Transverse colon (tissue), 4 donors: ENCODE data around the gene FAM241A. TPM values are rescaled to one million over a fixed set of nuclear protein-coding genes. Genes with fewer than 3 reads are reported as not detected.

Experiments
- DNase-seq: peaks from one replicate; pipeline ENCODE4 v3.0.0-alpha.2; 2019
- H3K27ac ChIP-seq, 4 donors: fragments of 200-600 bp; sonication (generic); 2 replicates each; pipeline ENCODE4 v1.5.1; 2016 to 2018; ENCODE audit warnings: inconsistent platforms in 4 of 4
- H3K27me3 ChIP-seq: fragments of 200-600 bp; sonication (generic); 2 replicates; pipeline ENCODE4 v1.5.1; 2017; ENCODE audit warnings: inconsistent platforms
- H3K36me3 ChIP-seq, 4 donors: fragments of 200-600 bp; sonication (generic); 2 replicates each; pipeline ENCODE4 v1.5.1; 2017 to 2019; ENCODE audit warnings: inconsistent platforms in 4 of 4
- H3K4me1 ChIP-seq, 4 donors: fragments of 200-600 bp; sonication (generic); 2 replicates each; pipeline ENCODE4 v1.5.1; 2017 to 2020; ENCODE audit warnings: inconsistent platforms in 4 of 4
- H3K4me3 ChIP-seq, 4 donors: fragments of 200-600 bp; sonication (generic); 1 replicate in 1 of 4; 2 replicates in 3 of 4; pipeline versions ENCODE4 v1.5.1 to v1.6.1; 2017 to 2019; ENCODE audit warnings: inconsistent platforms in 4 of 4
- H3K9me3 ChIP-seq, 2 donors: fragments of 200-600 bp; sonication (generic); 2 replicates each; pipeline ENCODE4 v1.5.1; 2017 to 2019; ENCODE audit warnings: inconsistent platforms in 2 of 2
- CTCF ChIP-seq, 5 experiments: fragments of 200-600 bp in 3 of 5; fragments of 450-650 bp in 2 of 5; sonication (generic) in 3 of 5; IDR thresholded peaks; 1 replicate in 2 of 5; 2 replicates in 3 of 5; pipeline ENCODE4 v1.5.1; 2016 to 2017; ENCODE audit warnings: antibody characterized with exemption in 5 of 5, inconsistent platforms in 3 of 5, mild to moderate bottlenecking in 2 of 5, moderate library complexity in 1 of 5
- EP300 ChIP-seq: sonication (generic); formaldehyde crosslinking; IDR thresholded peaks from one replicate; pipeline ENCODE4 v1.6.1; 2017; ENCODE audit warnings: antibody characterized with exemption, low read depth
- POLR2A ChIP-seq: fragments of 450-650 bp; IDR thresholded peaks from one replicate; pipeline ENCODE4 v1.6.1; 2016; ENCODE audit warnings: antibody characterized with exemption, mild to moderate bottlenecking, moderate library complexity
- POLR2AphosphoS5 ChIP-seq, 3 donors: sonication (generic); formaldehyde crosslinking; IDR thresholded peaks; one replicate each; pipeline ENCODE4 v1.6.1; 2016; ENCODE audit warnings: antibody characterized with exemption in 3 of 3
- WGBS, 2 donors: methylation state at CpG; one replicate each; pipeline ENCODE4 v1.1.5; 2018; ENCODE audit warnings: low coverage in 1 of 2; 5-methylcytosine and 5-hydroxymethylcytosine counted together
- in situ Hi-C, 4 donors: fragments of 200-750 bp; cut with MboI; loops; one replicate each; pipeline versions ENCODE4 v1.15.0 to v1.15.1; 2017; ENCODE audit warnings: low sequenced_read_pairs in 3 of 4, low pct_ligation_motif_present in 1 of 4, low pct_unique_long_range_greater_than_20kb in 1 of 4
- intact Hi-C: fragments of 100-400 bp; cut with DNase I; formaldehyde crosslinking; loops from one replicate; pipeline ENCODE4 v1.15.1; 2023; ENCODE audit warnings: low total_unique reads
- total RNA-seq, 4 donors: library from RNA; depleted of rRNA; stranded (reverse); fragments of >200 nt; gene quantifications; one replicate each; pipeline ENCODE4 v1.1.0, GENCODE V29; 2016

The FAM241A gene
- total RNA-seq, 4 donors from 2014 or later = 0.37 to 4.4 (median 1.7) TPM

- no peaks in the 10 kb centered on the region for H3K27me3 ChIP-seq
- peak in 1 of 5 experiments; percentile 12 for TF ChIP-seq CTCF (IDR thresholded peaks at IDR 0.05)
- no peak for TF ChIP-seq EP300
- H3K9me3 ChIP-seq = no peaks in the 10 kb centered on the region
- H3K4me1 ChIP-seq = no peaks in the 10 kb centered on the region
- no peak for DNase-seq
- in situ Hi-C loops = no loop called here
- no peak overlapping the region for H3K4me3 ChIP-seq
- H3K27ac ChIP-seq = no peak overlapping the region
- intact Hi-C loops = no loop called here
- no peaks in the 10 kb centered on the region for H3K36me3 ChIP-seq
- WGBS, 2 donors = 41 to 50% methylated on average over 2 of the region's 2 CpGs
Observed at GRCh38 chr4:112189754-112190153, 44.5 kb downstream of the FAM241A start.

DNA sequence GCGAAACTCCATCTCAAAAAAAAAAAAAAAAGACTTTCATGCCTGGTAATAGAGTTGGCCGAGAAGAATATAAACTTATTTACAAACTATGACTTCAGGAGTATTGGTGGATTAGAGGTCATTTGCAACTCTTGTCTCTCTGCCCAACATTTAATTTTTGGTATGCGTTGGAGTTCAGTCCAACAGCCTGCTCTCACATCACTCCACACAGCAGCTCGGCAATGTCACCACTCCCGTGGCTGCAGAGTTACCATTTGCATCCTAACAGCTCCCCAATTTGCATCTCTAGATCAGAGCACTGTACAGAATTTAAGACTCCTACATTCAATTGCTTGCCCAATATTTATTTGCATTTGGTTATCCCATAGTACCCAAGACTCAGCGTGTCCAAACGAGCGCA is 45.4 kb downstream of the FAM241A start:
- H3K9me3 ChIP-seq = no peaks in the 10 kb centered on the region
- H3K27ac ChIP-seq = no peak overlapping the region
- in situ Hi-C loops (no loop called here), intact Hi-C loops (no loop called here)
- DNase-seq = no peak
- no peak overlapping the region for H3K4me3 ChIP-seq
- H3K36me3 ChIP-seq = no peaks in the 10 kb centered on the region
- 97 to 98% methylated on average over 7 to 8 of the region's 8 CpGs for WGBS, 2 donors
- no peak for TF ChIP-seq CTCF (IDR thresholded peaks at IDR 0.05)
- no peak for TF ChIP-seq EP300
- no peak for TF ChIP-seq POLR2A
- TF ChIP-seq POLR2AphosphoS5 (IDR thresholded peaks at IDR 0.05) = no peak
- no peaks in the 10 kb centered on the region for H3K4me1 ChIP-seq
- no peaks in the 10 kb centered on the region for H3K27me3 ChIP-seq

DNA sequence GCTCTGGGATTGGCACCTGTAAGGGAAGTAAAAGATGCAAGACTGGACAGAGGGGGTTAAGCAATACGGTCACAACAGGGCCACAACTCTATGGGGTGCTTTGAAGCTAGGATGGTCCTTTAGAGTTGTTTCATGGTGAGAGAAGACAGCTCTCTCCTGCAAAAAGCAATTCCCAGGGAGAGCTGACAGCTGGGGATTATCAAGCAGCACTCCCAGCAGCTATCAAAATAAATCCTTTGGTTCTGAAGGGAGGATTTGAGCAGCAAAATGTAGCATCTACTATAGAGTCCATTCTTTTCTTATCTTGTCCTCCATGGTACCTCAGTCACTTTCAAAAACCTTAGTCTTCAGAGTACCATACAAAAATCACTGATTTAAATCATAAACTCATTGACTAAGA is 51.2 kb downstream of the FAM241A start:
- 86 to 91% methylated on average over 1 of the region's 1 CpG for WGBS, 2 donors

DNA sequence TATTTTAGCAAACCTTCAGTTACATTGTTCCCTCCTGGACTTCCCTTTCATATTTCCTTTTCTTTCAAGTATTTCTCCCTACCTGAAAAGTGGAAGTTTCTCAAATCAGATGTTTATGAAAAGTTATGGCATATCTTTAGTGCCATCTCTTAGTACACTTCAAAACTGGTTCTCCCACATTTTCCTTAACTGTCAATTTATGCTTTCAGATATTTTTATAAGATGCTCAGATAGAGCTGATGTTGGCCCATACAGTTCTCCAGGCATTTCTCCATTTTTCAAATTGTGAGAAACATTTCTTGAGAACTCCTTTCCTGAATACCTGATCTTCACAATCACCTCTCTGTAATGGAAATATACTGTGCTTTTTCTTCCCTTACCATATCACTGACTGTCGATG is 53.8 kb downstream of the FAM241A start:
- TF ChIP-seq POLR2AphosphoS5 (IDR thresholded peaks at IDR 0.05) (no peak), CTCF (IDR thresholded peaks at IDR 0.05) (no peak), POLR2A (no peak), EP300 (no peak)
- Histone ChIP-seq H3K27ac (no peak overlapping the region), H3K4me3 (no peak overlapping the region), H3K27me3 (no peaks in the 10 kb centered on the region), H3K9me3 (no peaks in the 10 kb centered on the region), H3K4me1 (no peaks in the 10 kb centered on the region), H3K36me3 (no peaks in the 10 kb centered on the region)
- WGBS, 2 donors = 41 to 57% methylated on average over 1 of the region's 1 CpG
- DNase-seq = no peak
- in situ Hi-C loops = no loop called here
- intact Hi-C loops = no loop called here

More for the DNA sequence above, 51.2 kb downstream of the FAM241A start:
- DNase-seq = no peak
- in situ Hi-C loops = no loop called here
- Histone ChIP-seq H3K36me3 (no peaks in the 10 kb centered on the region), H3K27ac (no peak overlapping the region), H3K4me1 (no peaks in the 10 kb centered on the region), H3K4me3 (no peak overlapping the region), H3K9me3 (no peaks in the 10 kb centered on the region), H3K27me3 (no peaks in the 10 kb centered on the region)
- TF ChIP-seq EP300 (no peak), POLR2A (no peak), CTCF (IDR thresholded peaks at IDR 0.05) (no peak), POLR2AphosphoS5 (IDR thresholded peaks at IDR 0.05) (no peak)
- intact Hi-C loops = no loop called here
